ENCODE results near the gene SIAH3. TPM values are rescaled to one million over a fixed set of nuclear protein-coding genes. Genes with fewer than 3 reads are reported as not detected.

Gene SIAH3
- total and polyA plus RNA-seq, 4 donors: under 0.01 TPM; not detected in 3

DNA sequence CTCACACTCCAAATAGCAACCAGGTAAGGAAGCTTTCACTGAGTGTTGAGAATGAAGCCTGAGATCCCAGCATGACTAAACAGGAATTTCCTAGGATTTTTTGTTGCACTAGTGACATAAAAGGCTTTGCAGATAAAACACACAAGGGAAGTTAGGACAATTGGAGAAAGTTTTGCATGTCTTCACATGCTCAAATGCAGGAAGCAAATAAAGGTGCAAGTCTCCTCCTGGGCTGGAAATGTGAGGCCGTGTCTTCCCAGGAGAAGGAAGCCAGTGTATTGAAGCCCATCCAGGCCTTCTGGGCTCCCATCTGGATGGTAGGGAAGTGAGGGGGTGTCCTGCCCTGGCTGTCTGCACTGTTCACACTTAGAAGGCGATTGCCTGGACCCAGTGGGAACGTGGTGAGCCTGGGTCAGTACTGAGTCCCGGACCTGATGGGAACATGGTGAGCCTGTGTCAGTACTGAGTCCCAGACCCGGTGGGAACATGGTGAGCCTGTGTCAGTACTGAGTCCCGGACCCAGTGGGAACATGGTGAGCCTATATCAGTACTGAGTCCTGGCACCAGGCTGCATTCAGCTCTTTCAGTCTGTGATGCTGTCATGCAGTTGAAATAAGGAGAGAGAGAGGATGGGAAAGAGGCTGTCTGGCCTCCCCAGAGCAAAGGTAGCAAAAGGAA, 38.7 kb downstream of the SIAH3 start:
- no peak overlapping the region for H3K4me3 ChIP-seq (ENCODE audit: low read depth in 1 of 3, low read length in 3 of 3)
- no peaks in the 10 kb centered on the region for H3K9me3 ChIP-seq (ENCODE audit: control insufficient read depth in 4 of 4, low read length in 3 of 4)
- no peak overlapping the region for H3K27ac ChIP-seq (ENCODE audit: low read depth in 1 of 2, low read length in 2 of 2)
- H3K36me3 ChIP-seq (ENCODE audit: control insufficient read depth in 4 of 4, insufficient read depth in 3 of 4, low read depth in 1 of 4, low read length in 3 of 4): no peaks in the 10 kb centered on the region
- no peak for DNase-seq (ENCODE audit: low spot score)
- no peaks in the 10 kb centered on the region for H3K27me3 ChIP-seq (ENCODE audit: control insufficient read depth in 4 of 4, insufficient read depth in 4 of 4, low read length in 3 of 4)
- no peak overlapping the region for H3K9ac ChIP-seq (ENCODE audit: low read depth in 1 of 2, low read length in 2 of 2)
- TF ChIP-seq RAD21 (IDR thresholded peaks at IDR 0.05): no peak
- TF ChIP-seq FOXA2 (IDR thresholded peaks at IDR 0.05): no peak
- TF ChIP-seq, protein P1, sequence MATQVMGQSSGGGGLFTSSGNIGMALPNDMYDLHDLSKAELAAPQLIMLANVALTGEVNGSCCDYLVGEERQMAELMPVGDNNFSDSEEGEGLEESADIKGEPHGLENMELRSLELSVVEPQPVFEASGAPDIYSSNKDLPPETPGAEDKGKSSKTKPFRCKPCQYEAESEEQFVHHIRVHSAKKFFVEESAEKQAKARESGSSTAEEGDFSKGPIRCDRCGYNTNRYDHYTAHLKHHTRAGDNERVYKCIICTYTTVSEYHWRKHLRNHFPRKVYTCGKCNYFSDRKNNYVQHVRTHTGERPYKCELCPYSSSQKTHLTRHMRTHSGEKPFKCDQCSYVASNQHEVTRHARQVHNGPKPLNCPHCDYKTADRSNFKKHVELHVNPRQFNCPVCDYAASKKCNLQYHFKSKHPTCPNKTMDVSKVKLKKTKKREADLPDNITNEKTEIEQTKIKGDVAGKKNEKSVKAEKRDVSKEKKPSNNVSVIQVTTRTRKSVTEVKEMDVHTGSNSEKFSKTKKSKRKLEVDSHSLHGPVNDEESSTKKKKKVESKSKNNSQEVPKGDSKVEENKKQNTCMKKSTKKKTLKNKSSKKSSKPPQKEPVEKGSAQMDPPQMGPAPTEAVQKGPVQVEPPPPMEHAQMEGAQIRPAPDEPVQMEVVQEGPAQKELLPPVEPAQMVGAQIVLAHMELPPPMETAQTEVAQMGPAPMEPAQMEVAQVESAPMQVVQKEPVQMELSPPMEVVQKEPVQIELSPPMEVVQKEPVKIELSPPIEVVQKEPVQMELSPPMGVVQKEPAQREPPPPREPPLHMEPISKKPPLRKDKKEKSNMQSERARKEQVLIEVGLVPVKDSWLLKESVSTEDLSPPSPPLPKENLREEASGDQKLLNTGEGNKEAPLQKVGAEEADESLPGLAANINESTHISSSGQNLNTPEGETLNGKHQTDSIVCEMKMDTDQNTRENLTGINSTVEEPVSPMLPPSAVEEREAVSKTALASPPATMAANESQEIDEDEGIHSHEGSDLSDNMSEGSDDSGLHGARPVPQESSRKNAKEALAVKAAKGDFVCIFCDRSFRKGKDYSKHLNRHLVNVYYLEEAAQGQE (IDR thresholded peaks at IDR 0.05): no peak
- TF ChIP-seq RXRA (IDR thresholded peaks at IDR 0.05): no peak
- TF ChIP-seq, protein P2, sequence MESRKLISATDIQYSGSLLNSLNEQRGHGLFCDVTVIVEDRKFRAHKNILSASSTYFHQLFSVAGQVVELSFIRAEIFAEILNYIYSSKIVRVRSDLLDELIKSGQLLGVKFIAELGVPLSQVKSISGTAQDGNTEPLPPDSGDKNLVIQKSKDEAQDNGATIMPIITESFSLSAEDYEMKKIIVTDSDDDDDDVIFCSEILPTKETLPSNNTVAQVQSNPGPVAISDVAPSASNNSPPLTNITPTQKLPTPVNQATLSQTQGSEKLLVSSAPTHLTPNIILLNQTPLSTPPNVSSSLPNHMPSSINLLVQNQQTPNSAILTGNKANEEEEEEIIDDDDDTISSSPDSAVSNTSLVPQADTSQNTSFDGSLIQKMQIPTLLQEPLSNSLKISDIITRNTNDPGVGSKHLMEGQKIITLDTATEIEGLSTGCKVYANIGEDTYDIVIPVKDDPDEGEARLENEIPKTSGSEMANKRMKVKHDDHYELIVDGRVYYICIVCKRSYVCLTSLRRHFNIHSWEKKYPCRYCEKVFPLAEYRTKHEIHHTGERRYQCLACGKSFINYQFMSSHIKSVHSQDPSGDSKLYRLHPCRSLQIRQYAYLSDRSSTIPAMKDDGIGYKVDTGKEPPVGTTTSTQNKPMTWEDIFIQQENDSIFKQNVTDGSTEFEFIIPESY (IDR thresholded peaks at IDR 0.05): no peak
- 89% methylated on average over 6 of the region's 6 CpGs for WGBS
- no peaks in the 10 kb centered on the region for H3K4me1 ChIP-seq (ENCODE audit: control insufficient read depth in 4 of 4, insufficient read depth in 4 of 4, low read length in 3 of 4)

DNA sequence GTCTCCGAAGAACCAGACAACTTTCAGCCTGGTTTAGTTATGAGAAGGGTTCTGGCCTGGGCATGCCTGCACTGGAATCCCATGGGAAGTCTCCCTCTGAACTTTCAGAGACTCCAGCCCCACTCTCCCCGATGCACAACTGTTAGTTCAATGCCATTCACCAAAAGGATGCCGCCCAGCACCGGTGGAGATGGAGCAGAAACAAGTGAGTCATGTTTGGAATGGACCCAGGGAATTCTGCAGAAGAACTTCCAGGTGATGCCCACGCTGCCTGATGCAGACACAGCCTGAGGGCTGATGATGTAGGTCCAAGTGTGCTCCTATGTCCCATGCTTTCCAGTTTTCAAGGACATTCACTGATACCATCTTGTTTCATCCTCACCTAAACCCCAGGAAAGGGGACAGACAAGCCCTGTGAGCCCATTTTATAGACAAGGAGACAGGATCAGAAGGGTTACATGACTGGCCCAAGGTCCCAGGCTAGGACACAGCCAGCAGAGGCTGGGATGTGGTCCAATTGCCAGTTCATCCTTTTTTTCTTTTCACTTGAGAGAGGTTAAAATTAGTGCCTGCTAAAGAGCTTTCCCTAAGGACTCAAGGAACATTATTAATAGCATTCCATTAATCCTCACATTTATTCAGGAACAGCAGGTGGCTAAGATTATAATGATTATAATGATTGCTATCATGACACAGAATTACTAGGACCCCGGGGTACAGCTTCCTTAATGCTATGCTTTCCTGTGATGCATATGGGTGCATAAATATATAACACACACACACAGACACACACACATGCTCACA, 39.5 kb downstream of the SIAH3 start:
- WGBS: 83% methylated on average over 6 of the region's 6 CpGs

More for the DNA sequence above, 39.5 kb downstream of the SIAH3 start:
- DNase-seq (ENCODE audit: low spot score): no peak
- no peak overlapping the region for H3K9ac ChIP-seq (ENCODE audit: low read depth in 1 of 2, low read length in 2 of 2)
- no peaks in the 10 kb centered on the region for H3K27me3 ChIP-seq (ENCODE audit: control insufficient read depth in 4 of 4, insufficient read depth in 4 of 4, low read length in 3 of 4)
- no peak overlapping the region for H3K27ac ChIP-seq (ENCODE audit: low read depth in 1 of 2, low read length in 2 of 2)
- TF ChIP-seq RAD21 (IDR thresholded peaks at IDR 0.05) (no peak), GABPA (IDR thresholded peaks at IDR 0.05 in 1 of 2, conservative IDR thresholded peaks at IDR 0.05 in 1 of 2) (no peak), FOXA1 (IDR thresholded peaks at IDR 0.05) (no peak)
- TF ChIP-seq, protein P1 (IDR thresholded peaks at IDR 0.05): no peak
- no peaks in the 10 kb centered on the region for H3K4me1 ChIP-seq (ENCODE audit: control insufficient read depth in 4 of 4, insufficient read depth in 4 of 4, low read length in 3 of 4)
- H3K9me3 ChIP-seq (ENCODE audit: control insufficient read depth in 4 of 4, low read length in 3 of 4): no peaks in the 10 kb centered on the region
- no peak overlapping the region for H3K4me3 ChIP-seq (ENCODE audit: low read depth in 1 of 3, low read length in 3 of 3)
- no peaks in the 10 kb centered on the region for H3K36me3 ChIP-seq (ENCODE audit: control insufficient read depth in 4 of 4, insufficient read depth in 3 of 4, low read depth in 1 of 4, low read length in 3 of 4)

Measured in liver (tissue), 9 donors.